OCI-LY1 (cell line): Measurements from ENCODE around the gene DLX6.

Experiments used
- EZH2 ChIP-seq: fragments of 200-600 bp; sonication (generic), shearing (Covaris generic); IDR thresholded peaks from 2 replicates; pipeline ENCODE4 v1.8.0; 2017; ENCODE audit warnings: borderline replicate concordance, mixed run types, mild to moderate bottlenecking, antibody characterized with exemption, low read length, moderate library complexity, mixed read lengths
- TF ChIP-seq, protein P1 (sequence below): fragments of 200-600 bp; sonication (generic), shearing (Covaris generic); IDR thresholded peaks from 2 replicates; pipeline ENCODE4 v1.5.1; 2017; ENCODE audit warnings: mild to moderate bottlenecking, antibody characterized with exemption, low read length, moderate library complexity, mixed read lengths

DNA sequence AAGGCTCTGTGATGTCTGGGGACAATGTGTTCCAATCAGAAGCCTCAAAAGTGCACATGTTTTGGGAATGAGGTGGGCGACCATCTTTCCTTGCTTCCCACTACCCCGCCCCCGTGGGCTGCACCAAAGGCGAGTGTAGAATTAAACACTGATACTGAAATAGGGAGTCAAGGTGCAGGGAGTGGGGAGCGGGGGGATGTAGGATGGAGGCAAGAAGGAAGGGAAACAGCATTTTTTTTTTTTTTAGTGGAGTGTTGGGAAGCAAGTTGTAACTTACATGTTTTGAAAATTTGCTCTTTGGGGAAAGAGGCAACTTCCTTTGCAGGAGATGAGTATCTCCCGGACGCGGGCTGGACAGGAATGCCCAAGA lies 19.8 kb downstream of the DLX6 start:
- TF ChIP-seq, protein P1, sequence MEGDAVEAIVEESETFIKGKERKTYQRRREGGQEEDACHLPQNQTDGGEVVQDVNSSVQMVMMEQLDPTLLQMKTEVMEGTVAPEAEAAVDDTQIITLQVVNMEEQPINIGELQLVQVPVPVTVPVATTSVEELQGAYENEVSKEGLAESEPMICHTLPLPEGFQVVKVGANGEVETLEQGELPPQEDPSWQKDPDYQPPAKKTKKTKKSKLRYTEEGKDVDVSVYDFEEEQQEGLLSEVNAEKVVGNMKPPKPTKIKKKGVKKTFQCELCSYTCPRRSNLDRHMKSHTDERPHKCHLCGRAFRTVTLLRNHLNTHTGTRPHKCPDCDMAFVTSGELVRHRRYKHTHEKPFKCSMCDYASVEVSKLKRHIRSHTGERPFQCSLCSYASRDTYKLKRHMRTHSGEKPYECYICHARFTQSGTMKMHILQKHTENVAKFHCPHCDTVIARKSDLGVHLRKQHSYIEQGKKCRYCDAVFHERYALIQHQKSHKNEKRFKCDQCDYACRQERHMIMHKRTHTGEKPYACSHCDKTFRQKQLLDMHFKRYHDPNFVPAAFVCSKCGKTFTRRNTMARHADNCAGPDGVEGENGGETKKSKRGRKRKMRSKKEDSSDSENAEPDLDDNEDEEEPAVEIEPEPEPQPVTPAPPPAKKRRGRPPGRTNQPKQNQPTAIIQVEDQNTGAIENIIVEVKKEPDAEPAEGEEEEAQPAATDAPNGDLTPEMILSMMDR = no peak
- TF ChIP-seq EZH2 = no peak
